Stimulated activated CD8-positive, alpha-beta memory T cell treated with anti-CD3 and anti-CD28 coated beads, Interleukin-12 subunit alpha, Interleukin-12 subunit beta, amount 100 ng/mL, for 24 hours (primary cell): Measurements from ENCODE around the gene PMEPA1.

Source experiments
- DNase-seq: peaks from one replicate; pipeline ENCODE4 v3.0.0-alpha.2; 2020; ENCODE audit errors: extremely low read depth

Gene PMEPA1, protein sequence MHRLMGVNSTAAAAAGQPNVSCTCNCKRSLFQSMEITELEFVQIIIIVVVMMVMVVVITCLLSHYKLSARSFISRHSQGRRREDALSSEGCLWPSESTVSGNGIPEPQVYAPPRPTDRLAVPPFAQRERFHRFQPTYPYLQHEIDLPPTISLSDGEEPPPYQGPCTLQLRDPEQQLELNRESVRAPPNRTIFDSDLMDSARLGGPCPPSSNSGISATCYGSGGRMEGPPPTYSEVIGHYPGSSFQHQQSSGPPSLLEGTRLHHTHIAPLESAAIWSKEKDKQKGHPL

DNA sequence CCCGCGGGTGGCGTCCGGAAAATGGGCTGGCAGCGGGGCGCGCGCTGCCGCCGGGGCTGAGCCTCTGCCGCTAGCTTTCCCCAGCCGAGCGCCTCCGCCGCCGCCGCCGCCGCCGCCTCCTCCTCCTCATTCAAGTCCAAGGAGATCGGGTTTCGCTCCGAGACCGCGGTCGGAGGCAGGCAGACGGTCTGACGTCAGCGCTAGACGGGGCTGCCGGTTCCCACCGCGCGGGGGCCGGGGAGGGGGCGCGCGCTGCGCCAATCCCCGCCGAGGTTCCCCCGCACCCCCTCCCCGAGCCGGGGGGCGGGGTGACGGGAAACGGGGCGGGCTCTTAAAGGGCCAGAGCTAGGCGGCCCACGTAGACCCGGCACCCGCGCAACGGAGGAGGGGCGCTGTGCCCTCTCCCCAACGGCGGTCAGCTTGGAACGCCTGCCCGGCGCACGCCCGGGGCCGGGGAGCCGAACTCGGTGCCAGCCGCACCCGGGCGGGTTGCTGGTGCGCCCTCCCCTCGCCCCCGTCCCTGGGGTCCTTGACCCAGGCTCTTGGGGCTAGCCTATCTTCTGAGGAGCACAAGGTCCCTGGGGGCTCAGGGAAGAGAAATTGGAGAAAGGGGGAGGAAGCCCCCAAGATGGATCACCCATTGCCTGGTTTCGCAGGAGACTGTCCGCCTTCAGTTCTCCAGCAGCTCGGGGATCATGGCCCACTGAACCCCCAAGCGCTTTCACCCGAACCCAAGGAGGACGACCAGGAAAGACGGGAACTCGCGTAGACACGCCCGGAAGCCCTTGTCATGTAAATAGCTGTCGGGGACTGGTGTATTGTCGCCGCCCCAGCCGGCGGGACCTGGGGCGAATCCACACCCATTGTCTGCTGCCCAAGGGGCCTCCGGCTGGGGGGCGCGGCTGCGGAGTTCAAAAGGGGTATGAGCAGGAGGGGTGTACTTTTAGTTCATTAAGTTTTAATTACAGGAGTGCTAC, at the start of gene PMEPA1:
Gene PMEPA1 (minus strand): TSS at position 193 of the 977 bp plus-strand sequence. CDS start 433 bp downstream, outside the sequence.
- peak; percentile 70 for DNase-seq

DNA sequence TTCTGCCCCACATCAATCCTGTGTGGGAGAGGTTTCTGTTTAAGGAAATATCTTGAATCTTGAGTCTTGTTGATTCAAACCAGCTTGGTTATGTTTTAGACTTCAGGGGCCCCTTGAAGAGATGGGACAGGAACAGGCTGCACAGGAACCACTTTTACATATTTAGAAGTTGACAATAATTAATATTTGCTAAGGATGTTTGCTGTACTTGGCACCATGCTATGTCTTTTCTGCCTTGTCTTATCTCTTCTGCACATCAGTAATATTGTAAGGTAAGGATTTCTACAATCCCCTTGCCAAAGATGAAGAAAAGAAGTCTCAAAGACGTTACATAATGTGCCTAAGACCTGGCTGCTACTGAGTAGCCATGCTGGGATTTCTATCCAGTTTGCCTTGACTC, 48.0 kb upstream of the PMEPA1 start:
- DNase-seq = no peak

DNA sequence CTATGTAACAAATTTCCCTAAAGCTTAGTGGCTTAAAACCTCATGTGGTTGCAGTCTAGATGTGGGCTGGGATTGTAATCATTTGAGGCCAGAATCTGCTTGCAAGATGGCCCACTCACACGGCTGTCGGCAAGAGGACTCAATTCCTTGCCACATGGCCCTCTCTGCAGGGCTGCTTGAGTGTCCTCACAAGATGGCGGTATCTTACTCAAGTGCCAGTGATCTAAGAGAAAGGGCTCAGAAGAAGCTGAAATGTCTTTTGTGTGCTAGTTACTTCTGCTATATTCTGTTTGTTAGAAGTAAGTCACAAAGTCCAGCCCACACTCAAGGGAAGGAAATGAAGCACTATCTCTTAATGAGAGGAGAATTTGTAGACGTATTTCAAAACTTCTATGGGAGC, 47.1 kb upstream of the PMEPA1 start:
- no peak for DNase-seq

DNA sequence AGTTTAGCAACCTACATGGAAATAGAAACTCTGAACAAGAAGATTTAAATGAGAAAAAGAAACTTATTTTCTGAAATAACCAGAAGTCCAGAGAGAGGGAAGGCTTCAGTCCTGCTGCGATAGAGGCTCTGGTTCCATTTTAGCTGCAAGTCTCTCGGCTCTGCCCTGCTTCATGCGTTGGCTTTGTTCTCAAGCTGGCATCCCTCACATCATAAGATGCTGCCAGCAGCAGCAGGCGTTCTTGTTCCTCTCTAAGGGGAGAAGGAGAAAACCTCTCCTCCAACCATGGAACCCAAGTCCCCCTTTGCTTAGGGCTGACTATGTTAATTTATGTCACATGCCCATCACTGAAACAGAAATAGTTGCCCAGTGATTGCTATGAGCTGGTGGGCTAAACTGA, 46.4 kb upstream of the PMEPA1 start:
- no peak for DNase-seq

DNA sequence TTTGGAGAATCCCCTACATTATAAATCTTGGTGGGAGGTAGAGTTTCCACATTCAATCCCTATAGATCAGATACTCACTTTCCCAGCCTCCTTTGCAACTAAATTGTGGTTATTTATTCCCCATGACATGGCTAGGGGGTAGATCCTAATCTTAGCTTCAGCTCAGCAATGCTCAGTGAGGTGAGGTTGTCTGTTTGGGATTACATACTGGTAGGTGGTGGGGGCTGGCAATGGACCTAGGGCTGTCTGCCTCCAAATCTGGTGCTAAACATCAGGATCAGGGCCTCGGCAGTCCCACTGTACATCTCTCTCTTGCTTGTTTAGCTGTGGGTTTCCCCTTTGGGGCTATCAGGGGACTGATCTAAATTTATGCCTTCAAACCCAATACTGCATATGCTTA, 45.8 kb upstream of the PMEPA1 start:
- no peak for DNase-seq

DNA sequence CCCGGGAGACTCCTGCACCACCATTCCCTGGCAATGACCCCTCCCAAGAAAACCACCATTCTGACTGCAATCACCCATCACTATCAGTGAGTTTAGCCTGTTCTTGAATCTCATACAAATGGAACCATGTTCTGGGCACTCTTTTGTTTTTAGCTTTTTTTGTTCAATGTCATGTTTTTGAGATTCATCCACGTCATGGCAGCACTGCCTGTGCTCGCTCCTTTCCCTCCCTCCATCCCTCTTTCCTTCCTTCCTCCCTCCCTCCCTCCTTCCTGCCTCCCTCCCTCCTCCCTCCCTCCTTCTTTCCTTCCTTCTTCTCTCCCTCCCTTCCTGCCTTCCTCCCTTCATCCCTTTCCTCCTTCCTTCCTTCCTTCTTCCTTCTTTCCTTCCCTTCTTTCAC, 44.4 kb upstream of the PMEPA1 start:
- no peak for DNase-seq

DNA sequence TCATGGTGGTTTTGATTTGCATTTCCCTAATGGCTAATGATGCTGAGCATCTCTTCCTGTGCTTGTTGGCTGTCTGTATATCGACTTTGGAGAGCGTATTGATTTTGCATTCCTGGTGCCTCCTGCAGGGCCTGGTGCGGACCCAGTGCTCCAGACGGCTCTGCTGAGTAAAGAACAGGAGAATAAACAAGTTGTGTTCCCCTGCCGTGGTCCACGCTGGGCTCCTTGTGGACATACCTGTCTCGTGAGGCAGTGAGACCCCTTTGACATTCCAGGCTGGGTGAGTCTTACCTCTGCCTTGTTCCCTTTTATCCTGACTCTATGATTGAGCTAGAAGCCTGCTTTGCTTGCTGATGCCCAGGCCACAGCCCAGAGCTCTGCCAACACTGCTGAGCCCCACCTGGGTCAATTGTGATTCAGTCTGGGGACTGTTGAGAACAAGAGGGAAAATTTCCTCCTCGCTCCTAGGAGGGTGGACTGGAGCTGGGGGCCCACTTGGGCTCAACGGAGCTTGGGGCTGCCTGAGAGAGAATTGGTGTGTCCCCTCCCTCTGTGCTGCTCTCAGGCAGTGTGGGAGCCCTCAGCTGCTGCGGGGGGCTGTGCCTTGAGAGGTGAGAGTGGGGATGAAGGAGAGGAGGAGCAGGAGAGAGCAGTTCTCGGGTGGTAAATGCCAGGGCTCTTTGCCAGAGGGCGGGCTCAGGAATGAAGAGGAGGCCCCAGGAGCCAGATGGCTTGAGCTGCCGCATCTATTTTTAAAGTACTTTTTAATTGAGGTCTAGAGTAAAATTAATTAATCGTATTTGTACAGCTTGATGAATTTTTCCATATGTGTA, 43.7 kb upstream of the PMEPA1 start:
- no peak for DNase-seq

DNA sequence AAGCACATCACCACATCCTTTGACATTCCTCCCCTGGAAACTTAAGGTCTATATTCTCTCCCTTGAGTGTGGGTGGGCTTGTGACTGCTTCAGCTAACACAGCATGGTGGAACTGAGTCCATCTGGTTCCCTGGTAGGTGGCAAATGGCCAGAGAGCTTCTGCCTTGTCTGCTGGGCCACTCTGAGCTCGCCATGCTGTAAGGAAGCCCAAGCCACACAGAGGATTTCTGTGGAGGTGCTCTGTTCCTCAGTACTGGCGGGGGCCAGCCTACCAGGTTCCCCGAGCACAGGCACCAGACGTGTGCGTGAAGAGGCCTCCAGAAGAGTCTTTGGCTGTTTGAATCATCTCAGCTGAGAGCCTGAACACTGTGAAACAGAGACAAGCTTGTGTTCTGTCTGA, 41.6 kb upstream of the PMEPA1 start:
- DNase-seq = no peak

DNA sequence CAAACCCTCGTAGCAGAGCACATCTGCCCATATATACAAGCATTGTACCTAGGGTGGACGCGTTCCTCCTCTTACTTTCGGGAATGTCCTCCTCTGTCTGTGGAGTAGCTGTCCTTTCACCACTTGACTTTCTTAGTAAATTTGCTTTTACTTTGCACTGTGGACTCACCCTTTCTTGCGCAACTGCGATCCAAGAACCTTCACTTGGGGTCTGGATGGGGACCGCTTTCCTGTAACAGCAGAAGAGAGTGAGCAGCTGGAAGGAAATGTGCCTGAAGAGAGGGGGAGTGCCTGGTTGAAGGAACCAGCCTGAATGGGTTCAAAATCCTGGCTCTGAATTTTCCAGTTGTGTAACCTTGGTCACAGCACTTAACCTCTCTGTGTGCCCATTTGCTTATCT, 40.1 kb upstream of the PMEPA1 start:
- no peak for DNase-seq

DNA sequence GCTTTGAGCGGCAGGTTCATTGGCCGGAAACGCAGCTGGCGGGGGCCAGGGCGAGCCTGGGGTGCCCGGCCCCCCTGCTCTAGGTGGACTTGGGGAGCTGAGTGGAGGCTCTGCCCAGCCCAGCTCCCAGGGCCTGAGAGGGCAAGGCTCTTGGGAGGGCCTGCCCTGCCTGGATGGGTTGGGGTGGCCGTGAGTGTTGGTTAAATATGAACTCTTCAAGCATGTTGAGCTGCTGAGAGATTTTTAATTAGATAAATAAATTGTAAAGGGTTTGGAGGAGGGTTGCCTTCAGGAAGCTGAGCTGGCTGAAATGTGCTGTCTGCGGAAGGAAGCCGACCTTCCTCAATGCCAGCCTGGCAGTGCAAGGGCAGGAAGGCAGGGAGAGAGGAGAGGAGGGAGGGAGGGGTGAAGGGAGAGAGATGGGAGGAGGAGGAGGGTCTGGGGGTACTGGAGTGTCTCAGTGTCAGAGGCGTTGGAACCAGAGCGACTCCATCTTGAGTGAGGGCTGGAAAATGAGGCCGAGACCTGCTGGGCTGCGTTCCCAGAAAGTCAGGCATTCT, 39.4 kb upstream of the PMEPA1 start:
- no peak for DNase-seq

DNA sequence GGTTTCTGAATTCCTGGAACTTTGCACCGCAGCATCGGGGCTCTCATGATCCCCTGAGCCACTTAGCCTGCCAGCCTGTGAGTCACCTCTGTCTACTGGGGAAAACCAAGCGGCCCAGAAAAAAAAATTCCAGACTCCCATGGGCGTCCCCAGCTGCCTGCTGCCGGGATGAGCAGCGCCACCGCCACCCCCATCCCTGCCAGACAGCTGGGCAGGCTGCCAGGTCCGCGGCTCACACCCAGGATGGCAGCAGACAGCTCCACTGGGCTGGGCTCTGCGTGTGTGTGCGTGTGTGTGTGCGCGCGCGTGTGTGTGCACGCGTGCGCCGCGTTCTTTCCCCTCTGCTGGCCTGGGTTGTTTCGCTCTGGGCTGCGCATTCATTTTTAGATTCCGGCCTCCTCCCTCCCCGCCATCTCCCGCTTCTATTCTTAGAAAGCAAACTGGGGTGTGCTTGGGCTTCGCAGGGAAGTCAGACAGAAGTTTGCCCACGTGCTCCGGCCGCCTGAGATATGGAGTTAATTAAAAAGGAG, 38.9 kb upstream of the PMEPA1 start:
- peak; percentile 3 for DNase-seq

DNA sequence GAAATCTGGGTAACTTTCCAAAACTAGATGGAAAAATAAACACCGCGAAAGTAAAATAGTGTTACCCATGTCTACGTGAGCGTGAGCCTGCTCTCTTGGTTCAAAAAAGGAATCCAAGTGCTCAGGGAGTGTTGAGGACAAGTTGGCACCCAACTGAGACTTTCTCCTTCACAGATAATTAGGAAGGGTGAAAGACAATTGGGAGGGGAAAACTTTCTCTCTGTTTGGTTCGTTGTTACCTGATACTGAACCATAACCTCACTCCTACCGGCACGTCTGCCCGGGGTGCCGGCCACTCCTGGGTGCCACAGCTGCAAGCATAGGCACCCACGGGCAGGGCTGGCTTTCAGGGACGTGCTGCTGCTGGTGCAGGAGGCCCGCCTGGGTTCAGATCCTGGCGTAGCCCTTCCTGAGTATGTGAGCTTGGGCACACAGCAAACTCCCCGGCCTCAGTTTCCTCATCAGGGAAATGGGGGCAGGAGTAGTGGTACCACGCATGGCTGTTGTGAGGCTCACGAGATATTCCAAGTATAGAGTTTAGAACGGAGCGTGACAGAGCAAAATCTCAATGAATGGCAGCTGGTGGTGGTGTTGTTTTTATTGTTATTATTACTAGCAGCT, 38.2 kb upstream of the PMEPA1 start:
- no peak for DNase-seq

DNA sequence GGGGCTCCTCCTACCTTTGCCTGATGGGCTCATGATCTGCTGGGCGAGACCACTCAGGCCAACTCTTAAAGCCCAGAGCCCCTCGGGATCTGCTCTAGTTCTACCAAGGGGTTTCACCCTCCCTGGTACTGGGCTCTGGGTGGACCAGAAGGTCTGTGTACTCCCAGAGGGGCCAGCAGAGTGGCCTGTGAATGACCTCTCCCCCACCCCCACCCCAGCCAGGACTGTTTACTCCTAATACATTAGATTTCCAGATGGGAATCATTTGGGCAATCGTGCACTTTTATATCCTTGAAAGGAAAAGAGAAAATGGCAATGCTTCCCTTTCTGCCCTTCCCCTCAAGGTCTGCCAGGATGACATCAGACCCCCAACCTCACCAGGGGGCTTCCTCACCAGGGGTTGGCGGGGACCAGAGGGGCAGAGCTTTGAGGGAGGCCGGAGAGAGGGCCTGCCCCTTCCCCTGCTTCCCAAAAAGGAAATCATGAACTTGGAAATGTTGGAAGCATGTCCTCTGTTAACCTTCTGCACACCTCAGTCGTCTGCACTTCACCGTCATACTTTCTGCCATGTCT, 37.1 kb upstream of the PMEPA1 start:
- no peak for DNase-seq

DNA sequence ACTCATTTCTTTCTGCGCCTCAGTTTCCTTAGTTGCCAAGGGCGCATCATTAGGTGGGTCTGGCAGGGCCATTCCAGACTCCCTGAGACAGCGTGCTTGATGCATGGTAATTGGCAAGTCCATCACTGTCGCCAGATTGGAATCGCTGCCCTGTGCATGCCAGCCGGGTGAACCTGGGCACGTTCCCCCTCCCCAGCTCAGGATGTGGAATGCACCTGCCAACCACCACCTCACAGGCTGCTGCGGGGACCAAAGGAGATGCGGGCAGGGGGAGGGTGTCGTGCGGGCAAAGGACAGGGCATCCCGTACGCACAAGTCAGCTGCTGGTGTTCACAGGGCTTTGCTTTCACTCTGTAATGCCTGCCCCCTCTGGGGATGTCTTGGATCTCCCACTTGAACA, 36.4 kb upstream of the PMEPA1 start:
- no peak for DNase-seq

DNA sequence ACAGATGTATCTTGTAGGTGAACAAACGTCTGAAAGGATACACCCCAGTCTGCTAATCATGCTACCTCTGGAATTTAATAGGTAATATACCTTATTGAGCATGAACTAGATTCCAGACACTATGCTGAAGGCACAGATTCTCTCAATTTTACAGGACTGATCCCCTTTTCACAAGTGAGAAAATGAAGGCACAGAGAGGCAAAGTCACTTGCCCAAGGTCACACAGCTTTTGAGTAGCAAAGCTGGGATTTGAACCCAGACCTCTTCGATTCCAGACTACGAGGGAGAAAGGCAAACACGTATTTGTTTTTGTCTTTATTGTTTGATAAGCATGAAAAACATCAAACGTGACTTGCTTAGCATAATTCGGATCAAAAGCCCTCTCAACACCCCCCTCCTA, 34.4 kb upstream of the PMEPA1 start:
- no peak for DNase-seq

DNA sequence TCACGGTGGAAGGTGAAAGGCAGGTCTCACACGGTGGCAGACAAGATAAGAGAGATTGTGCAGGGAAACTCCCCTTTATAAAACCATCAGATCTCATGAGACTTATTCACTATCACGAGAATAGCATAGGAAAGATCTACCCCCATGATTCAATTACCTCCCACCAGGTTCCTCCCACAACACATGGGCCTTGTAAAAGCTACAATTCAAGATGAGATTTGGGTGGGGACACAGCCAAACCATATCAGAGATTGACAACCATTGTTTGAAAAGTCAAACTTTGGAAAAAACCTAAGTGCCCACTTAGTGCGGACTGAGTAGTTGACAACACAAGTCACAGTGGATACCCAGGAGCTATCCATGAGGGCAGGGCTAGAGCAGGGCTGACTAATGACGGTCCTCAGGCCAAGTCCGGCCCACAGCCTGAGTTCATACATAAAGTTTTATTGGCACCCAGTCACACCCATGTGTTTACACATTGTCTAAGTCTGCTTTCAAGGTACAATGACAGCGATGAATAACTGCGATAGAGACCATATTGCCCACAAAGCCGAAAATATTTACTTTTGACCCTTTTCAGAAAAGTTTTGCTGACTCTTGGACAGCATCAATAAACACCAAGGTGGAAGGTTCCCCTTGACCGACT, 33.8 kb upstream of the PMEPA1 start:
- no peak for DNase-seq

DNA sequence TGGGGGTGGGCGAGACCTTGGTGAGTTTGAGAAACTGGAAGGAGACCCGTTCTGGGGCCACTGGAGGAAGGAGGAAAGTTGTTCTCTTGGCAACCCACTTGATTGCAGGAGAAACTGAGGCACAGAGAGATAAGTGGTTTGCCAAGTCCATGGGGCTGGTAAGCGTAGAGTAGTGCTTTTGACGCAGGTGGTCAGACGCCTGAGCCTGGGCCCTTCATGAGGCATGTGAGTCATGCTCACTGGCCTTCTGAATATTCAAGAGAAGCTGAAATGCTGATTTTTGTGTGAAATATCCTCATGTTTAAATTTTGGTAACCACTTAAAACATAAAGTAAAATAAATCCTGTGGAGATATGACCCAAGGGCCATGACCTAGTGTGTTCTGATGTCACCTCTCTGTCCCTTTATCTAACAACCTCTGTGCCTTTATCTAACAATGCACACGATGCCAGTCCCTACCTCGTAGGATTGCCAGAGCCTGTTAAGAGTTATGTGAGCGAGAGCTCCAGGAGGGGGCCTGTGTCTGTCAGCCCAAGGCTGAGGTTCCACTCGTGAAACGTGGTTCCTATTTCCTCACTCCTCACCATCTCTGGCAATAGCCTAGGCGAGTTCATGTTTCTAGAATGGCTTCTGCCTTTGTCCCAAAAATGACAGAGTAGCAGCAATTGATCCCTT, 32.8 kb upstream of the PMEPA1 start:
- no peak for DNase-seq

DNA sequence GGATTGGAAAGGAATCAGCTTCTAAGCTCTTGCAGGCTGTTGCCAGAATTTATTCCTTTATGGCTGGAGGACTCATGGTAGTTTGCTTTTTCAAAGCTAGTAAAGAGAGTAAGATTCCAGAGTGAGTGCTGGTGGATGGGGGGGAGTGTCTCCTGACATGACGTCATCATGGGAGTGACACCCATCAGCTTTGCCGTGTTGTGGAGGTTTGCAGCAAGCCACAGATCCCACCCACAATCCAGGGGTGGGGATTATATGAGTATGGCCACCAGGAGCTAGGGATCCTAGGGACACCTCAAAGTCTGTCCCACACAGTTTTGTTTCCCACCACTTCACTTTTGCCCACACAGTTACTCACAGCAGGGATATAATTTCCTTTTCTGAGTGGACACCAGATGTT, 28.7 kb upstream of the PMEPA1 start:
- no peak for DNase-seq

DNA sequence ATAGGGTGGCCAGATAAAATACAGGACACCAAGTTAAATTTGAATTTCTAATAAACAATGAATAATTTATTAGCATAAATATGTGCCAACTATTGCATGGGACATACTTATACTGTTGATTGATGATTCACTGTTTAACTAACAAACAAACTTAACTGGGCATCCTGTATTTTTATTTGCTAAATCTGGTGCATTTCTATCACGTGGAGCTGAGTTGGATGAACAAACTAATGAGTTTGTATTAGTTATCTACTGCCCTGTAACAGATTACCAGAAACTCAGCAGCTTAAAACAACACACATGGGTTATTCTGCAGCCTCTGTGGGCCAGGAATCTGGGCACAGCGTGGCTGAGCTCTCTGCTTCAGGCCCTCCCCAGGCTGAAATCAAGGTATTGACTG, 28.2 kb upstream of the PMEPA1 start:
- DNase-seq = no peak

DNA sequence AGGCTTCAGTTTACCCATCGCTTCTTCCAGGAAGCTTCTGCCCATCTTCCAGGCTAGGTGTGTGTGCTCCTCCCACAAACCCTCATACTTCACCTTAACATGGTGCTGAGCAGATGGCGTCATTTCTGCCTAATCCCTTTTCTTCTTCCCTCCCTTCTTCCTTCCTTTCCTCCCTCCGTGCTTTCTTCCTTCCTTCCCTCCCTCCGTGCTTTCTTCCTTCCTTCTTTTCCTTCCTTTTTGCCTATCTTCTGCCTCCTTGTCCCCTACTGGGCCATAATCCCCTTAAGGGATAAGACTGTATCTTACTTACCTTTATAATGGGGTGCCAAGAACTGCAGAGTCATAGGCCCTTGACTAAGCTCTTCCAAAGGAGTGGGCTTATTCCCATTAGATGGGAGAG, 27.5 kb upstream of the PMEPA1 start:
- DNase-seq = no peak
